RWPE2 (cell line): Measurements from ENCODE around the gene TSTD1.
"Not testable (repeated sequence)": the region's sequence is repeated elsewhere in the genome, so short reads cannot be mapped to it uniquely, and the experiment has no call there.

ENCODE experiments used
- ATAC-seq: fragments of 200-7000 bp; cut with Tn5 transposase; 3 replicates; pipeline ENCODE4 v1.9.1; 2021; ENCODE audit warnings: low read depth
- DNase-seq: peaks from one replicate; pipeline ENCODE4 v3.0.0-alpha.2; 2020; ENCODE audit warnings: low spot score
- H3K27ac ChIP-seq: fragments of 450-650 bp; 2 replicates; pipeline ENCODE4 v1.5.1; 2017; ENCODE audit warnings: mild to moderate bottlenecking; ENCODE audit not compliant: poor library complexity, severe bottlenecking
- H3K27me3 ChIP-seq: fragments of 250-450 bp; sonication (Bioruptor Pico); 2 replicates; pipeline ENCODE4 v1.5.1; 2021; ENCODE audit warnings: mild to moderate bottlenecking, moderate library complexity; ENCODE audit not compliant: insufficient read depth, poor library complexity, severe bottlenecking
- H3K36me3 ChIP-seq: fragments of 250-450 bp; sonication (Bioruptor Pico); 2 replicates; pipeline ENCODE4 v1.5.1; 2020; ENCODE audit warnings: low read depth, mild to moderate bottlenecking, moderate library complexity
- H3K4me1 ChIP-seq: fragments of 250-450 bp; sonication (Bioruptor Pico); 2 replicates; pipeline ENCODE4 v1.5.1; 2021; ENCODE audit warnings: mild to moderate bottlenecking, moderate library complexity; ENCODE audit not compliant: insufficient read depth, poor library complexity, severe bottlenecking
- H3K4me3 ChIP-seq: fragments of 250-450 bp; sonication (Bioruptor Pico); 2 replicates; pipeline ENCODE4 v1.5.1; 2021; ENCODE audit warnings: mild to moderate bottlenecking, moderate library complexity; ENCODE audit not compliant: severe bottlenecking
- H3K9me3 ChIP-seq: fragments of 250-450 bp; sonication (Bioruptor Pico); 2 replicates; pipeline ENCODE4 v1.5.1; 2021; ENCODE audit warnings: mild to moderate bottlenecking, moderate library complexity; ENCODE audit not compliant: severe bottlenecking
- TF ChIP-seq, protein P1 (sequence below): fragments of 450-650 bp; IDR thresholded peaks from one replicate; pipeline ENCODE4 v1.5.1; 2017; ENCODE audit warnings: mild to moderate bottlenecking, moderate library complexity; ENCODE audit not compliant: poor library complexity, severe bottlenecking

TSTD1 gene

DNA sequence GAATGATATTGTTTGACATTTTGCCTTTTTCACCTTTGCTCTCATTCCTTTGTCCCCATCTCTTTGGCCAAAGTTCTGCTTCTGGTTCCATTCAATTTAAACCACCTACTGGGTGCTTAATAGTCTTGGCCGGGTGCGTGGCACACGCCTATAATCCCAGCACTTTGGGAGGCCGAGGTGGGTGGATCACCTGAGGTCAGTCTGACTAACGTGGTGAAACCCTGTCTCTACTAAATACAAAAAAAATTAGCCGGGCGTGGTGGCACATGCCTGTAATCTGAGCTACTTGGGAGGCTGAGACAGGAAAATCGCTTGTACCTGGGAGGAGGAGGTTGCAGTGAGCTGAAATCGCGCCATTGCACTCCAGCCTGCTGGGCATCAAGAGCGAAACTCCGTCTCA lies 16.3 kb downstream of the TSTD1 start:
- not testable (repeated sequence) for H3K36me3 ChIP-seq, H3K4me3 ChIP-seq, H3K9me3 ChIP-seq, ATAC-seq, H3K27me3 ChIP-seq, DNase-seq
- H3K4me1 ChIP-seq, result peaks cover 31% of the 10 kb centered on the region
- peak overlapping the region; percentile 89 for H3K27ac ChIP-seq

DNA sequence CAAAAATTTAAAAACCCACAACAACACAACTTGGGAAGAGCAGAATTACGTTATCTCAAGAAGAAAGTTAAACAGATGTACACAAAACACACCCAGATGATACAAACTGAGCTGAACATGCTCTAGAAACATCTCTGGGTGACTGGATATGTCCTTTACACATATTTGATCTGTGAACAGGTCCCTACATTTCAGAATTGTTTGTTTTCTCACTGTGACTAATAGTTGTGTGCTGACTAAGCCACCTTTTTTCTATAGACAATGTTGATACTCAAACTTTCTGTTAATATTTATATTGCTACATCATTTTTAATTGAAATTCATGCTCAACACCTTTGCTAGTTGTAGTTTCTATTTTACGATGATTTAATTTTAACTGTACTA lies 16.8 kb downstream of the TSTD1 start:
- peak overlapping the region; percentile 89 for H3K27ac ChIP-seq
- H3K4me3 ChIP-seq, result peak overlapping the region; percentile 73
- peak; percentile 15; the same call in 1 of the 3 replicates for ATAC-seq
- TF ChIP-seq, protein P1, sequence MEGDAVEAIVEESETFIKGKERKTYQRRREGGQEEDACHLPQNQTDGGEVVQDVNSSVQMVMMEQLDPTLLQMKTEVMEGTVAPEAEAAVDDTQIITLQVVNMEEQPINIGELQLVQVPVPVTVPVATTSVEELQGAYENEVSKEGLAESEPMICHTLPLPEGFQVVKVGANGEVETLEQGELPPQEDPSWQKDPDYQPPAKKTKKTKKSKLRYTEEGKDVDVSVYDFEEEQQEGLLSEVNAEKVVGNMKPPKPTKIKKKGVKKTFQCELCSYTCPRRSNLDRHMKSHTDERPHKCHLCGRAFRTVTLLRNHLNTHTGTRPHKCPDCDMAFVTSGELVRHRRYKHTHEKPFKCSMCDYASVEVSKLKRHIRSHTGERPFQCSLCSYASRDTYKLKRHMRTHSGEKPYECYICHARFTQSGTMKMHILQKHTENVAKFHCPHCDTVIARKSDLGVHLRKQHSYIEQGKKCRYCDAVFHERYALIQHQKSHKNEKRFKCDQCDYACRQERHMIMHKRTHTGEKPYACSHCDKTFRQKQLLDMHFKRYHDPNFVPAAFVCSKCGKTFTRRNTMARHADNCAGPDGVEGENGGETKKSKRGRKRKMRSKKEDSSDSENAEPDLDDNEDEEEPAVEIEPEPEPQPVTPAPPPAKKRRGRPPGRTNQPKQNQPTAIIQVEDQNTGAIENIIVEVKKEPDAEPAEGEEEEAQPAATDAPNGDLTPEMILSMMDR, result no peak
- no peak for DNase-seq
- no peaks in the 10 kb centered on the region for H3K9me3 ChIP-seq
- peaks cover 35% of the 10 kb centered on the region for H3K4me1 ChIP-seq
- H3K36me3 ChIP-seq, result peaks cover 7% of the 10 kb centered on the region; the same call in 1 of the 2 replicates
- H3K27me3 ChIP-seq, result no peaks in the 10 kb centered on the region

DNA sequence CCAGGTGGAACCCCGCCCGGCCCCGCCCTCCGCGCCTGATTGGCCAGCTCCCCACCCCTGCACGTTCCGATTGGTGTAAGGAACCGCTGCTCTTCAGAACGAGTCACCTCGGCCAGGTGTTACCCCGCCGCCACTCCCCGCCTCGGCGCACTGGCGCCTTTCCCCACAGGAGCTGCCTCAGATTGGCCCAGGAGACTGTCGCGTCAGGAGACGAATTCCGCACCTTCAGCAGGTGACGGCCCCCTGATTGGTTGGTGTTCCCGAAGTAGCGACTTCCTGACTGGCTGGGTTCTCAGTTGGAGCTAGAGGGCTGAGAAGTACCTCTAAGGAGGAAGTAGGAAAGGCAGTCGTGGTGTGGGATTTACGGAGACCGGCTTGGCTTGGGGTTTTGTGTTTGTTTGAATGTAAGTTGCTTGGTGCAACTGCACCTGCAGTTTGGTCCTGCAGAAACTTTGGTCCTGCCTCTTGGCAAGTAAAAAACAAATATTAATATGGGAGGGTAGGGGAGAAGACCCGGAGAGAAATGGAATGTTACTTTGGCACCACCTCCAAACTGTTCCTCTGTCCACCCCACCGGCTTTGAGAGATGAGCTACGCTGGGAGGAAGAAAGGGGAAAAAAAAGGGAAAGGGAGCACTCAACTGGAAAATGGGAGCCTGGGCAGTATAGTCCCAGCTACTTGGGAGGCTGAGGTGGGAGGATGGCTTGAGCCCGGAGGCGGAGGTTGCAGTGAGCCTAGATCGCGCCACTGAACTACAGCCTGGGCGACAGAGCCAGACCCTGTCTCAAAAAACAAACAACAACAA lies 17.4 kb downstream of the TSTD1 start:
- Histone ChIP-seq H3K27ac (peak overlapping the region; percentile 89), H3K4me1 (peaks cover 41% of the 10 kb centered on the region), H3K9me3 (no peaks in the 10 kb centered on the region), H3K4me3 (peak overlapping the region; percentile 73), H3K27me3 (no peaks in the 10 kb centered on the region), H3K36me3 (peaks cover 11% of the 10 kb centered on the region)
- DNase-seq (peak; percentile 99), ATAC-seq (peak; percentile 90)
- TF ChIP-seq, protein P1, result no peak

DNA sequence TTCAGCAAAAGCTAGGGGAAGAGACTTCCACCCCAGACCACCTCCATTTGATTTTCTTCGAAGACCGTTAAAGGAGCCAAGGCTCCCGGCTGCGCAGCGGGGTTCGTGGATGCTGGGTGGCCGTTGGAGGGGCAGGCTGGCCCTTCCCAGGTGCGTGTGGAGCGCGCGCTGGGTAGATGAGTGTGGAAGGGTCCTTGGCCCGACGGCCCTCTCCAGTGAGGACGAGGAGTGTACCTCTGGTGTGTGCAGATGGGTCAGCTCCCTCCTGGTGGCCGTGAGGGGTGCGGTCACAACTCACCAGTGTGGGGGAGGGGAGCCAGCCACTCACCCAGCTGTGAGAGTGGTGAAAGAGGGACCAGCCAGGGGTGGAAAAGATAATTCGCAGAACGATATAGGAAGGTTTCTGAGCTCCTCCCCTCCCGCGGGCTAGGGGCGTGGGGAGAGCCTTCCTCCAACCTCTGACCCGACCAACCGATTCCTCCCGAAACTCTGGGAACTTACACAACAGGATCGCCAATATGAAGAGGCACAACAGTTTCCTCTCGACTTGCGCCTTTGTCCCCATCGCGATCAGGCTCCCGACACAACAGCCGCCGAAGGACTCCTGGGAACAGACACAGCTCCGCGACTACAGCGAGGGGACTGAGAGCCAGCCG lies 18.1 kb downstream of the TSTD1 start, which contains the start of gene F11R:
TSS of gene F11R (minus strand) at position 644 of the 656 bp plus-strand sequence. CDS start at position 565, 79 bp downstream.
- peaks cover 42% of the 10 kb centered on the region for H3K4me1 ChIP-seq
- DNase-seq (peak; percentile 75), ATAC-seq (peak; percentile 29)
- no peaks in the 10 kb centered on the region for H3K9me3 ChIP-seq
- peak within 1 kb of the TSS; percentile 73 for H3K4me3 ChIP-seq
- TF ChIP-seq, protein P1, result peak; percentile 6
- H3K27me3 ChIP-seq, result no peaks in the 10 kb centered on the region
- H3K36me3 ChIP-seq, result peaks cover 17% of the 10 kb centered on the region
- peak within 1 kb of the TSS; percentile 89 for H3K27ac ChIP-seq

DNA sequence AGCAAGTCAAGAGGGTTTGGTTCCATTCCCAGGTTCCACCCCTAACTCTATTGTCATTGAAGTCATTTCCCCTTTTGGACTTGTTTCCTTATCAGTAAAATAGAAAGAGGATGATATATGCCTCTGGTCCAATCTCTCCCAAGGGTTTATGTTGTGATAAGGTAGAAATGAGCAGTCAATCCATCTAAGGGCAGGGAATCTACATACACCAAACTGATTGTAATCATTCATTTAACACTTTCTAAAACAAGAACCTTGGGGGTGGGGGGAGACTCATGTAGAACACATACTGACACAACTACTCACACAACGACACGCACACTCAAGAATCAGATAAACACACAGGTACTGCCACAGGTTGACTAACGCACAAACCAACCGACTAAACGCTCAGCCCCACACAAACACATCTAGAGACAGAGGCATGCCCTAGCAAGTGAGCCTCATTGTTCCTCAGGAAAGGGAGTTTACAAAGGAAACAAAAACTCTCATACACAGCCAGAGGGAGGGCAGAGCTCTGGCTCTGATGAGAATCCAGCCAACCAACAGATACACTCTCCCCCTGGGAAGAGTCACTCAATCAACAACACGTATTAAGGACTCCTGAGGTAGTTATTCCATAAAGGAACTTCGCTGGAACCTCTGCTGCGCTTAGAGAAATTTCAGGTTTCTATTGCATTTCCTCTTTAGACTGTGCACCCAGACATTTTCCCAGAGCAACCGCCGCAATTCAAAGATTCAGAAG lies 18.8 kb downstream of the TSTD1 start:
- no peaks in the 10 kb centered on the region for H3K9me3 ChIP-seq
- TF ChIP-seq, protein P1, result no peak
- peak overlapping the region; percentile 73 for H3K4me3 ChIP-seq
- H3K4me1 ChIP-seq, result peaks cover 42% of the 10 kb centered on the region
- ATAC-seq, result peak; percentile 46
- H3K27me3 ChIP-seq, result no peaks in the 10 kb centered on the region
- no peak for DNase-seq
- H3K27ac ChIP-seq, result peak overlapping the region; percentile 89
- peaks cover 18% of the 10 kb centered on the region for H3K36me3 ChIP-seq

DNA sequence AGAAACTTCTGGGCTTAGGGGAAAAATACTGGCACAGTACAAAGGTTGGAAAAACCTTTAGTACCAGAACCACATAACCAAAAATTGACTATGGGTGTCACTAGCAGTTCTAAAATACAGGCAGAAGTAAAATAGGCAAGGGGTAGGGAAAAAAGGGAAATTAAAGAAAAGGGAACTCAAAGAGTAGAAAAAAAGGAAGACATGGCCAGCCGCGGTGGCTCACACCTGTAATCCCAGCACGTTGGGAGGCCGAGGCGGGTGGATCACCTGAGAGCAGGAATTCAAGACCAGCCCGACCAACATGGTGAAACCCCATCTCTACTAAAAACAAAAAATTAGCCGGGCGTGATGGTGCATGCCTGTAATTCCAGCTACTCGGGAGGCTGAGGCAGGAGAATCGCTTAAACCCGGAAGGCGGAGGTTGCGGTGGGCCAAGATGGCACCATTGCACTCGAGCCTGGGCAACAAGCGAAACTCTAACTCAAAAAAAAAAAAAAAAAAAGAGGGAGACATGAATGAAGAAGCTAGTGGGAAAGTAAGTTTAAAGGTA lies 19.6 kb downstream of the TSTD1 start:
- not testable (repeated sequence) for H3K27me3 ChIP-seq, ATAC-seq, H3K9me3 ChIP-seq, DNase-seq
- H3K4me3 ChIP-seq, result peak overlapping the region; percentile 73
- peaks cover 21% of the 10 kb centered on the region for H3K36me3 ChIP-seq
- peak overlapping the region; percentile 89 for H3K27ac ChIP-seq
- peaks cover 48% of the 10 kb centered on the region for H3K4me1 ChIP-seq
